HFFc6 (cell line): ENCODE measurements around the gene CABLES1. TPM values are rescaled to one million over a fixed set of nuclear protein-coding genes. Genes with fewer than 3 reads are reported as not detected.

ENCODE experiments used
- DNase-seq: peaks from one replicate; pipeline ENCODE4 v3.0.0-alpha.2; 2018
- H3K27ac Mint-ChIP-seq: 2 replicates; pipeline ENCODE4 v1.8.0; 2020; ENCODE audit warnings: mild to moderate bottlenecking, mixed read lengths
- H3K27me3 Mint-ChIP-seq: 2 replicates; pipeline ENCODE4 v1.8.0; 2021; ENCODE audit warnings: mild to moderate bottlenecking, moderate library complexity, mixed read lengths; ENCODE audit not compliant: insufficient read depth
- H3K36me3 Mint-ChIP-seq: 2 replicates; pipeline ENCODE4 v1.8.0; 2021; ENCODE audit warnings: low read depth, mixed read lengths
- H3K4me1 Mint-ChIP-seq: 2 replicates; pipeline ENCODE4 v1.8.0; 2020; ENCODE audit warnings: low read depth, mixed read lengths
- H3K4me3 Mint-ChIP-seq: 2 replicates; pipeline ENCODE4 v1.8.0; 2020; ENCODE audit warnings: mild to moderate bottlenecking, moderate library complexity, mixed read lengths
- H3K9me3 Mint-ChIP-seq: 2 replicates; pipeline ENCODE4 v1.8.0; 2020; ENCODE audit warnings: mild to moderate bottlenecking, mixed read lengths
- total RNA-seq, 6 experiments: library from RNA; stranded (reverse); fragmentation: NEBNext Ultra II Directional; extraction: Animal tissue kit (Norgen Biotek cat#: 25700); gene quantifications; 2 replicates in 1 of 6; 3 replicates in 5 of 6; pipeline ENCODE4 v1.2.3, GENCODE V29; 2021
- TF ChIP-seq, protein P1 (sequence below): fragments of 200-600 bp; sonication (generic); IDR thresholded peaks from 2 replicates; pipeline ENCODE4 v1.5.0; 2021; ENCODE audit warnings: antibody characterized with exemption, mild to moderate bottlenecking

Gene CABLES1
- total RNA-seq, 6 experiments from 2014 or later, result 6.2 to 9.3 (median 8.5) TPM

GRCh38 chr18:23272498-23273232, 137.4 kb downstream of the CABLES1 start:
- no peak overlapping the region for H3K4me3 Mint-ChIP-seq
- peaks cover 29% of the 10 kb centered on the region for H3K9me3 Mint-ChIP-seq
- H3K27ac Mint-ChIP-seq, result no peak overlapping the region
- H3K27me3 Mint-ChIP-seq, result no peaks in the 10 kb centered on the region; the same call in 1 of the 2 replicates
- no peak for DNase-seq
- peaks cover 10% of the 10 kb centered on the region for H3K4me1 Mint-ChIP-seq
- TF ChIP-seq, protein P1, sequence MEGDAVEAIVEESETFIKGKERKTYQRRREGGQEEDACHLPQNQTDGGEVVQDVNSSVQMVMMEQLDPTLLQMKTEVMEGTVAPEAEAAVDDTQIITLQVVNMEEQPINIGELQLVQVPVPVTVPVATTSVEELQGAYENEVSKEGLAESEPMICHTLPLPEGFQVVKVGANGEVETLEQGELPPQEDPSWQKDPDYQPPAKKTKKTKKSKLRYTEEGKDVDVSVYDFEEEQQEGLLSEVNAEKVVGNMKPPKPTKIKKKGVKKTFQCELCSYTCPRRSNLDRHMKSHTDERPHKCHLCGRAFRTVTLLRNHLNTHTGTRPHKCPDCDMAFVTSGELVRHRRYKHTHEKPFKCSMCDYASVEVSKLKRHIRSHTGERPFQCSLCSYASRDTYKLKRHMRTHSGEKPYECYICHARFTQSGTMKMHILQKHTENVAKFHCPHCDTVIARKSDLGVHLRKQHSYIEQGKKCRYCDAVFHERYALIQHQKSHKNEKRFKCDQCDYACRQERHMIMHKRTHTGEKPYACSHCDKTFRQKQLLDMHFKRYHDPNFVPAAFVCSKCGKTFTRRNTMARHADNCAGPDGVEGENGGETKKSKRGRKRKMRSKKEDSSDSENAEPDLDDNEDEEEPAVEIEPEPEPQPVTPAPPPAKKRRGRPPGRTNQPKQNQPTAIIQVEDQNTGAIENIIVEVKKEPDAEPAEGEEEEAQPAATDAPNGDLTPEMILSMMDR, result no peak
- peaks cover 30% of the 10 kb centered on the region for H3K36me3 Mint-ChIP-seq

GRCh38 chr18:23273443-23273966, 138.2 kb downstream of the CABLES1 start:
- TF ChIP-seq, protein P1, result no peak
- Mint-ChIP-seq H3K4me1 (peaks cover 10% of the 10 kb centered on the region), H3K27me3 (no peaks in the 10 kb centered on the region; the same call in 1 of the 2 replicates), H3K9me3 (peaks cover 31% of the 10 kb centered on the region), H3K36me3 (peaks cover 34% of the 10 kb centered on the region), H3K27ac (no peak overlapping the region), H3K4me3 (no peak overlapping the region)
- DNase-seq, result no peak

GRCh38 chr18:23274638-23275482, 139.6 kb downstream of the CABLES1 start:
- DNase-seq, result no peak
- H3K36me3 Mint-ChIP-seq, result peaks cover 25% of the 10 kb centered on the region
- H3K4me1 Mint-ChIP-seq, result peaks cover 10% of the 10 kb centered on the region
- H3K9me3 Mint-ChIP-seq, result peaks cover 21% of the 10 kb centered on the region
- H3K4me3 Mint-ChIP-seq, result no peak overlapping the region
- H3K27ac Mint-ChIP-seq, result no peak overlapping the region
- H3K27me3 Mint-ChIP-seq, result no peaks in the 10 kb centered on the region; the same call in none of the 2 replicates
- TF ChIP-seq, protein P1, result no peak

DNA sequence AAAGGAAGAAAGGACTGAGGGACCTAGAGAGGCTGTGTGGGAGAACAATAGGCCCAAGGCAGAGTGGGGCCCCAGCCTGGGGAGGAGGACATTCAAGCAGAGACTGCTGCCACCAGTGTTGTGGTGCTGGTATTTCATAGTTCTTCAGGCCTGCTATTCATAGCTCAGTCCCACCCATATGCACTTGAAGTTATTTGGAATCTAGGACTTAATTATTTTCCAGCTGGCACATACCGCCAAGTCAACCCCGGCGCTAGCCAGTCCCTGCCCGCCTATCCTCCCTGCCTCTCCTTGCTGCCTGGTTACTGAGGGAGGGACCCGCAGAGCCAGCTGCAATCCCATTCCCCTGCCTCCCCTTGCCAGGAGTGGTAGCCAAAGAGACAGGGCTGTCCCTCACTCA, 141.2 kb downstream of the CABLES1 start:
- Mint-ChIP-seq H3K4me3 (no peak overlapping the region), H3K9me3 (peaks cover 10% of the 10 kb centered on the region; the same call in 1 of the 2 replicates), H3K27ac (no peak overlapping the region), H3K4me1 (peaks cover 4% of the 10 kb centered on the region), H3K27me3 (no peaks in the 10 kb centered on the region; the same call in none of the 2 replicates), H3K36me3 (peaks cover 14% of the 10 kb centered on the region)
- no peak for DNase-seq
- TF ChIP-seq, protein P1, result no peak

DNA sequence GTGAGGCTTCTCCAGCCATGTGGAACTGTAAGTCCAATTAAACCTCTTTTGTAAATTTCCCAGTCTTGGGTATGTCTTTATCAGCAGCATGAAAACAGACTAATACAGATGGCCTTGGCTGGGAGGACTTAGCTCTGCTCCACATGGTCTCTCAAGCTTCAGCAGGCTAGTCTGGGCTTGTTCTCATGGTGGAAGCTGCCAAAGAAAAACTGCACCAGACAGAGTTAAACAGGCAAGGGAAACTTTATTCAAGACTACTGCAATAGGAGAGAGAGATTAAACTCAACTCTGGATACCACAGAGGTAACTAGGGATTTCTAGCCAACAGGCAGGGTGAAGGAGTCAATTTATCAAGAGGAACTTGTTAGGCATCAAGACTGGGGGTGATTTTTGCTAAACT, 142.1 kb downstream of the CABLES1 start:
- H3K27ac Mint-ChIP-seq, result no peak overlapping the region
- H3K36me3 Mint-ChIP-seq, result peaks cover 14% of the 10 kb centered on the region
- no peak overlapping the region for H3K4me3 Mint-ChIP-seq
- no peaks in the 10 kb centered on the region; the same call in none of the 2 replicates for H3K27me3 Mint-ChIP-seq
- no peak for DNase-seq
- TF ChIP-seq, protein P1, result no peak
- H3K4me1 Mint-ChIP-seq, result peaks cover 11% of the 10 kb centered on the region
- H3K9me3 Mint-ChIP-seq, result peaks cover 10% of the 10 kb centered on the region; the same call in 1 of the 2 replicates
